Mesenteric fat pad (tissue), 1 donor: Measurements from ENCODE around the gene COL9A1. TPM values are rescaled to one million over a fixed set of nuclear protein-coding genes. Genes with fewer than 3 reads are reported as not detected.

Experiments
- DNase-seq: peaks from one replicate; pipeline ENCODE4 v3.0.0-alpha.2; 2020; ENCODE audit warnings: low spot score
- total RNA-seq: library from RNA; stranded (reverse); fragmentation: NEBNext Ultra II Directional; extraction: Animal tissue kit (Norgen Biotek cat#: 25700); gene quantifications from one replicate; pipeline ENCODE4 v1.2.1, GENCODE V29; 2021
- donor health status: DM: yes; HTN: yes; CAD: no.

The COL9A1 gene
- total RNA-seq, 1 donor from 2014 or later, result not detected

- no peak for DNase-seq
Measured at GRCh38 chr6:70289299-70289698, 13.6 kb downstream of the COL9A1 start.

GRCh38 chr6:70286905-70287304, 16.0 kb downstream of the COL9A1 start:
- no peak for DNase-seq

GRCh38 chr6:70285201-70285600, 17.7 kb downstream of the COL9A1 start:
- DNase-seq, result no peak

GRCh38 chr6:70282919-70283461, 19.9 kb downstream of the COL9A1 start:
- DNase-seq, result no peak

- DNase-seq, result no peak
Measured at GRCh38 chr6:70282312-70282918, 20.5 kb downstream of the COL9A1 start.

- no peak for DNase-seq
Measured at GRCh38 chr6:70281923-70282311, 21.0 kb downstream of the COL9A1 start.

GRCh38 chr6:70280400-70280853, 22.5 kb downstream of the COL9A1 start:
- DNase-seq, result no peak

- no peak for DNase-seq
Measured at GRCh38 chr6:70277470-70277869, 25.4 kb downstream of the COL9A1 start.

- no peak for DNase-seq
Measured at GRCh38 chr6:70274338-70274737, 28.5 kb downstream of the COL9A1 start.

- DNase-seq, result no peak
Measured at GRCh38 chr6:70272071-70272470, 30.8 kb downstream of the COL9A1 start.

GRCh38 chr6:70270287-70271005, 32.4 kb downstream of the COL9A1 start:
- no peak for DNase-seq

- no peak for DNase-seq
Measured at GRCh38 chr6:70266142-70266541, 36.7 kb downstream of the COL9A1 start.

- DNase-seq, result no peak
Measured at GRCh38 chr6:70264306-70264705, 38.6 kb downstream of the COL9A1 start.

GRCh38 chr6:70258483-70258882, 44.4 kb downstream of the COL9A1 start:
- DNase-seq, result no peak

GRCh38 chr6:70257768-70258273, 45.1 kb downstream of the COL9A1 start:
- no peak for DNase-seq

- no peak for DNase-seq
Measured at GRCh38 chr6:70254784-70255183, 48.1 kb downstream of the COL9A1 start.

- DNase-seq, result no peak
Measured at GRCh38 chr6:70253923-70254322, 49.0 kb downstream of the COL9A1 start.

- no peak for DNase-seq
Measured at GRCh38 chr6:70252604-70253003, 50.3 kb downstream of the COL9A1 start.

- DNase-seq, result no peak
Measured at GRCh38 chr6:70246118-70246517, 56.8 kb downstream of the COL9A1 start.

GRCh38 chr6:70241991-70242420, 60.9 kb downstream of the COL9A1 start:
- DNase-seq, result no peak

- no peak for DNase-seq
Measured at GRCh38 chr6:70241031-70241430, 61.9 kb downstream of the COL9A1 start.

- no peak for DNase-seq
Measured at GRCh38 chr6:70236343-70236742, 66.5 kb downstream of the COL9A1 start.
